ENCODE data around the gene NRDE2.

The NRDE2 gene

GRCh38 chr14:90321891-90322290 lies 9.8 kb downstream of the NRDE2 start:
- H2AFZ ChIP-seq (ENCODE audit: low read depth): no peak overlapping the region
- H3K36me3 ChIP-seq (ENCODE audit: insufficient read depth): no peaks in the 10 kb centered on the region
- H3K9ac ChIP-seq: no peak overlapping the region
- H3K4me2 ChIP-seq: no peak overlapping the region
- no peaks in the 10 kb centered on the region for H4K20me1 ChIP-seq (ENCODE audit: insufficient read depth)
- no peak overlapping the region for H3K27ac ChIP-seq
- H3K79me2 ChIP-seq (ENCODE audit: insufficient read depth, low read depth): no peaks in the 10 kb centered on the region
- no peaks in the 10 kb centered on the region for H3K27me3 ChIP-seq (ENCODE audit: insufficient read depth, low read depth)
- H3K4me1 ChIP-seq (ENCODE audit: low read depth, poor library complexity, severe bottlenecking): no peaks in the 10 kb centered on the region
- H3K4me3 ChIP-seq (IDR thresholded peaks at IDR 0.05; ENCODE audit: insufficient read depth, low read depth, low read length): no peak overlapping the region
- TF ChIP-seq CTCF (conservative IDR thresholded peaks at IDR 0.05; ENCODE audit: low read depth, low read length): no peak

GRCh38 chr14:90319634-90320541 lies 11.9 kb downstream of the NRDE2 start:
- Histone ChIP-seq H3K36me3 (ENCODE audit: insufficient read depth) (no peaks in the 10 kb centered on the region), H4K20me1 (ENCODE audit: insufficient read depth) (no peaks in the 10 kb centered on the region), H3K9ac (no peak overlapping the region), H3K27ac (no peak overlapping the region), H3K27me3 (ENCODE audit: insufficient read depth, low read depth) (no peaks in the 10 kb centered on the region), H3K4me1 (ENCODE audit: low read depth, poor library complexity, severe bottlenecking) (no peaks in the 10 kb centered on the region), H3K4me2 (no peak overlapping the region), H3K79me2 (ENCODE audit: insufficient read depth, low read depth) (no peaks in the 10 kb centered on the region), H2AFZ (ENCODE audit: low read depth) (no peak overlapping the region), H3K4me3 (IDR thresholded peaks at IDR 0.05; ENCODE audit: insufficient read depth, low read depth, low read length) (no peak overlapping the region)
- TF ChIP-seq CTCF (conservative IDR thresholded peaks at IDR 0.05; ENCODE audit: low read depth, low read length): no peak

- no peaks in the 10 kb centered on the region for H3K4me1 ChIP-seq (ENCODE audit: low read depth, poor library complexity, severe bottlenecking)
- H3K79me2 ChIP-seq (ENCODE audit: insufficient read depth, low read depth): no peaks in the 10 kb centered on the region
- no peaks in the 10 kb centered on the region for H3K36me3 ChIP-seq (ENCODE audit: insufficient read depth)
- H3K4me3 ChIP-seq (IDR thresholded peaks at IDR 0.05; ENCODE audit: insufficient read depth, low read depth, low read length): no peak overlapping the region
- H2AFZ ChIP-seq (ENCODE audit: low read depth): no peak overlapping the region
- H3K9ac ChIP-seq: no peak overlapping the region
- H3K27ac ChIP-seq: no peak overlapping the region
- TF ChIP-seq CTCF (conservative IDR thresholded peaks at IDR 0.05; ENCODE audit: low read depth, low read length): no peak
- no peaks in the 10 kb centered on the region for H4K20me1 ChIP-seq (ENCODE audit: insufficient read depth)
- no peaks in the 10 kb centered on the region for H3K27me3 ChIP-seq (ENCODE audit: insufficient read depth, low read depth)
- no peak overlapping the region for H3K4me2 ChIP-seq
Observed at GRCh38 chr14:90319173-90319572, 12.6 kb downstream of the NRDE2 start.

- H3K9ac ChIP-seq: no peak overlapping the region
- no peak overlapping the region for H2AFZ ChIP-seq (ENCODE audit: low read depth)
- TF ChIP-seq CTCF (conservative IDR thresholded peaks at IDR 0.05; ENCODE audit: low read depth, low read length): no peak
Observed at GRCh38 chr14:90318016-90318415, 13.7 kb downstream of the NRDE2 start.

More at GRCh38 chr14:90318016-90318415, 13.7 kb downstream of the NRDE2 start:
- no peaks in the 10 kb centered on the region for H3K27me3 ChIP-seq (ENCODE audit: insufficient read depth, low read depth)
- no peak overlapping the region for H3K4me2 ChIP-seq
- H4K20me1 ChIP-seq (ENCODE audit: insufficient read depth): no peaks in the 10 kb centered on the region
- H3K4me1 ChIP-seq (ENCODE audit: low read depth, poor library complexity, severe bottlenecking): no peaks in the 10 kb centered on the region
- no peaks in the 10 kb centered on the region for H3K79me2 ChIP-seq (ENCODE audit: insufficient read depth, low read depth)
- no peak overlapping the region for H3K4me3 ChIP-seq (IDR thresholded peaks at IDR 0.05; ENCODE audit: insufficient read depth, low read depth, low read length)
- H3K27ac ChIP-seq: no peak overlapping the region
- H3K36me3 ChIP-seq (ENCODE audit: insufficient read depth): no peaks in the 10 kb centered on the region

Measured in KMS-11 (cell line).